ENCODE measurements around the gene UQCRC1. TPM values are rescaled to one million over a fixed set of nuclear protein-coding genes. Genes with fewer than 3 reads are reported as not detected.

The UQCRC1 gene
- total RNA-seq, 1 donor from 2014 or later = 946 TPM

DNA sequence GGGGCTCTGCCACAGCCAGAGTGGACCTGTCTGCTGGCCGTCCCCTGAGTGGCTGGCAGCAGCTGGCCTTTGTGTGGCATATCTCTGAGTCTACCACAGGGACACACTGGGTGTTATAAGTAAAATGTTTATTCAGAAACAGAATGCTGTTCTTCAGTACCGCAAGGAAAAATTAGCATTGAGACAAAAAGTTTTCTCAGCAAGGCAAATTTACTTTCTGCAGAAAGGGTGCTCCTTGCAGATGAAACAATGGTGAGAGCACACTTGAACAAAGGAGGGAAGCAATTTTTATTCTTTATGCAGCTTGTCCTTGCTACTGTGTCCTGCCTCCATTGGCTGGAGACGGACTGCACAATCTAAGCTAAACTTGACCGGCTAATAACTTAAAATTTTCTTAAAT, 8.1 kb upstream of the UQCRC1 start:
- no peak for FAIRE-seq

DNA sequence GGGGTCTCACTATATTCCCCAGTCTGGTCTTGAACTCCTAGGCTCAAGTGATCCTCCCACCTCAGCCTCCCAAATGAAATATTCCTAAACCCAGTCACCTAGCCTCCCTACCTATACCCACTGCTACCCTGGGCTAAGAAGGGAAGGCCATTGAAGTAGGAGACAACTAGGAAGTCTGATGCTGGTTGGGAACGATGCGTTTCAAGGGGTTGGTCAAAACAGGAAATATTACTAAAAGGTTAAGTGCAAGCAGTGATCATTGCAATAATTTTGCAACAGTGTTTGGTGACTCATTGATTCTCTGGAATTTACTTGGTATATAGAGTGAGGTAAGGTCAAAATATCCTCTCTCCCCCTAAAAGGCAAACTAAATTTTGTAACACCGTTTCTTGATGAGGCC, 4.6 kb upstream of the UQCRC1 start:
- peak; percentile 28 for FAIRE-seq
- TF ChIP-seq, protein P1, sequence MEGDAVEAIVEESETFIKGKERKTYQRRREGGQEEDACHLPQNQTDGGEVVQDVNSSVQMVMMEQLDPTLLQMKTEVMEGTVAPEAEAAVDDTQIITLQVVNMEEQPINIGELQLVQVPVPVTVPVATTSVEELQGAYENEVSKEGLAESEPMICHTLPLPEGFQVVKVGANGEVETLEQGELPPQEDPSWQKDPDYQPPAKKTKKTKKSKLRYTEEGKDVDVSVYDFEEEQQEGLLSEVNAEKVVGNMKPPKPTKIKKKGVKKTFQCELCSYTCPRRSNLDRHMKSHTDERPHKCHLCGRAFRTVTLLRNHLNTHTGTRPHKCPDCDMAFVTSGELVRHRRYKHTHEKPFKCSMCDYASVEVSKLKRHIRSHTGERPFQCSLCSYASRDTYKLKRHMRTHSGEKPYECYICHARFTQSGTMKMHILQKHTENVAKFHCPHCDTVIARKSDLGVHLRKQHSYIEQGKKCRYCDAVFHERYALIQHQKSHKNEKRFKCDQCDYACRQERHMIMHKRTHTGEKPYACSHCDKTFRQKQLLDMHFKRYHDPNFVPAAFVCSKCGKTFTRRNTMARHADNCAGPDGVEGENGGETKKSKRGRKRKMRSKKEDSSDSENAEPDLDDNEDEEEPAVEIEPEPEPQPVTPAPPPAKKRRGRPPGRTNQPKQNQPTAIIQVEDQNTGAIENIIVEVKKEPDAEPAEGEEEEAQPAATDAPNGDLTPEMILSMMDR (IDR thresholded peaks at IDR 0.05; ENCODE audit: insufficient read depth, low read length, severe bottlenecking) = no peak
- Histone ChIP-seq H3K36me3 (ENCODE audit: control insufficient read depth, insufficient read depth, low read length) (no peaks in the 10 kb centered on the region), H3K27me3 (ENCODE audit: control insufficient read depth, insufficient read depth, low read length) (no peaks in the 10 kb centered on the region), H3K4me3 (ENCODE audit: low read depth, low read length) (no peak overlapping the region)
- peak; percentile 92 for DNase-seq (ENCODE audit: low read depth)

More for the DNA sequence above, 8.1 kb upstream of the UQCRC1 start:
- Histone ChIP-seq H3K27me3 (ENCODE audit: control insufficient read depth, insufficient read depth, low read length) (no peaks in the 10 kb centered on the region), H3K36me3 (ENCODE audit: control insufficient read depth, insufficient read depth, low read length) (no peaks in the 10 kb centered on the region), H3K4me3 (ENCODE audit: low read depth, low read length) (no peak overlapping the region)
- TF ChIP-seq, protein P1 (IDR thresholded peaks at IDR 0.05; ENCODE audit: insufficient read depth, low read length, severe bottlenecking) = no peak
- no peak for DNase-seq (ENCODE audit: low read depth)

DNA sequence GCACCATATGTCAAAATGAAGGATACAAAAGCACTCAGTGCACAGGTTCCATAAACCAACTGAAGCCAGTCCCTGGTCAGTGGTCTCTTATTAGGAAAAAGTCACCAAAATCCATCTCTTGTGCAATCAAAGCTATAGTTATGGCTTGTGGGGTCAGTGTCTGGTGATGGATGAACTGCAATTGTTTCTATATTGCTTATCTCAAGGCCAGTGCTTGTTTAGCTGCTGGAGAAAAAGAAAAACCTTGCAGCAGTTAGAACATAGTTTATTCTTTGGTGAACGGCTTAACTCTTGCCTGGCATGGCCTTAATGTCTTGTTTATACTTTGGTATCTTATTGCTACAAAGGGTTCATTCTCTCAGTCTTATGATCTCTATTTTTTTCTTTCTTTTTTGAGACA, 2.9 kb upstream of the UQCRC1 start:
- no peak overlapping the region for H3K4me3 ChIP-seq (ENCODE audit: low read depth, low read length)
- peaks cover 3% of the 10 kb centered on the region for H3K36me3 ChIP-seq (ENCODE audit: control insufficient read depth, insufficient read depth, low read length)
- FAIRE-seq = no peak
- DNase-seq (ENCODE audit: low read depth) = no peak
- TF ChIP-seq, protein P1 (IDR thresholded peaks at IDR 0.05; ENCODE audit: insufficient read depth, low read length, severe bottlenecking) = no peak
- H3K27me3 ChIP-seq (ENCODE audit: control insufficient read depth, insufficient read depth, low read length) = no peaks in the 10 kb centered on the region

DNA sequence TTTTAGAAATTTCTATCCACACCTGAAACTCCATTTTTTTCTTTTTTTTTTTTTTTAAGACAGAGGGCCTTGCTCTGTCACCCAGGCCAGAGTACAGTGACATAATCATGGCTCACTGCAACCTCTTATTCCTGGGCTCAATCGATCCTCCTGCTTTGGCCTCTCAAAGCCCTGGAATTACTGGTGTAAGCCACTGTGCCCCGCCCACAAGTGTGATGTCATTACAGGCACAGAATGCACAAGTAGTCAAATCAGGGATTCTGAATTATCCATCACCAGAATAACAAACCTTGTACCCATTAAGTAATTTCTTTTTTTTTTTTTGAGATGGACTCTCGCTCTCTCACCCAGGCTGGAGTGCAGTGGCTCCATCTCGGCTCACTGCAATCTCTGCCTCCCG, 1.9 kb downstream of the UQCRC1 start:
- FAIRE-seq (no peak), DNase-seq (ENCODE audit: low read depth) (no peak)
- Histone ChIP-seq H3K36me3 (ENCODE audit: control insufficient read depth, insufficient read depth, low read length) (peaks cover 33% of the 10 kb centered on the region), H3K4me3 (ENCODE audit: low read depth, low read length) (no peak overlapping the region), H3K27me3 (ENCODE audit: control insufficient read depth, insufficient read depth, low read length) (no peaks in the 10 kb centered on the region)
- TF ChIP-seq, protein P1 (IDR thresholded peaks at IDR 0.05; ENCODE audit: insufficient read depth, low read length, severe bottlenecking) = no peak

DNA sequence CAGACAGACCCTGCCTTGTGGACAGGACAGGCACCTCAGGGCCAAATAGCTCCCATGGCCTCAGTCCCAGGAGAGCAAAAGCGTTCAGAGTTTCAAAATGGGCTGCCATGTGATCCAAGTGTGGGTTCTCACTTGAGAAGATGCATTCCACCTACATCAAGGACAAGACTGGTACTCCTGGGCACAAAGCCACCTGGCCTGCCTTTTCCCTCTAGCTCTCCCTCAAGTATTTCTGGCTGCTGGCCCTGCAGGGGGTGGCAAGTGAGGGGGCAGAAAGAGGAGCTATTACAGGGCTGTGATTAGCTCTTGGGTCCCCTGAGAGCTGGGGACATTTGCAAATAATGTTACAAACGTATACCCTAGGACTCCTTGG, 7.8 kb downstream of the UQCRC1 start:
- peaks cover 51% of the 10 kb centered on the region for H3K36me3 ChIP-seq (ENCODE audit: control insufficient read depth, insufficient read depth, low read length)
- H3K4me3 ChIP-seq (ENCODE audit: low read depth, low read length) = no peak overlapping the region
- FAIRE-seq (no peak), DNase-seq (ENCODE audit: low read depth) (no peak)
- no peaks in the 10 kb centered on the region for H3K27me3 ChIP-seq (ENCODE audit: control insufficient read depth, insufficient read depth, low read length)
- TF ChIP-seq, protein P1 (IDR thresholded peaks at IDR 0.05; ENCODE audit: insufficient read depth, low read length, severe bottlenecking) = no peak
